Measurements from ENCODE around the gene SLC5A10. TPM values are rescaled to one million over a fixed set of nuclear protein-coding genes. Genes with fewer than 3 reads are reported as not detected.
"Not testable (repeated sequence)": the region's sequence is repeated elsewhere in the genome, so short reads cannot be mapped to it uniquely, and the experiment has no call there.

SLC5A10 gene
- total RNA-seq, 1 experiment from 2014 or later = not detected

- DNase-seq (ENCODE audit: low read depth) = no peak
These were observed 66.0 kb downstream of the SLC5A10 start for GRCh38 chr17:19017804-19018599.

DNA sequence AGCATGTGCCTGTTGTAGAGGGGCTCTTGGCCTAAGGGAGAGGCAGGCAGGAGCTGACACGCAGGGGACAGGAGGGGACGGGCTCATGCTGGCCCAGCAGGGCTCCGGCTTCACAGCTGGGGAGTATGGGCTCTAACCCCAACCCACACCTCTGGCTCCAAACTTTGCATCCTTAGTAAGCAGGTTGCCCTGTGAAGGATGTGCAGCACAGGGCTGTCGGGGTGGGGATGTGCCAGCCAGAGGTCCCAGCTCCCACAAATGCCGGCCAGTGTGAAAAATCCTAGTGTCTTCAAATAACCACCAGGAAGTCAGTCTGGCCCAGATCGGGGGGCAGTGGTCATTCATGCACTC is 66.6 kb downstream of the SLC5A10 start:
- DNase-seq (ENCODE audit: low read depth) = no peak

GRCh38 chr17:19019041-19019941 is 67.3 kb downstream of the SLC5A10 start:
- no peak for DNase-seq (ENCODE audit: low read depth)

- DNase-seq (ENCODE audit: low read depth) = no peak
These were observed 68.1 kb downstream of the SLC5A10 start for GRCh38 chr17:19020016-19020415.

DNA sequence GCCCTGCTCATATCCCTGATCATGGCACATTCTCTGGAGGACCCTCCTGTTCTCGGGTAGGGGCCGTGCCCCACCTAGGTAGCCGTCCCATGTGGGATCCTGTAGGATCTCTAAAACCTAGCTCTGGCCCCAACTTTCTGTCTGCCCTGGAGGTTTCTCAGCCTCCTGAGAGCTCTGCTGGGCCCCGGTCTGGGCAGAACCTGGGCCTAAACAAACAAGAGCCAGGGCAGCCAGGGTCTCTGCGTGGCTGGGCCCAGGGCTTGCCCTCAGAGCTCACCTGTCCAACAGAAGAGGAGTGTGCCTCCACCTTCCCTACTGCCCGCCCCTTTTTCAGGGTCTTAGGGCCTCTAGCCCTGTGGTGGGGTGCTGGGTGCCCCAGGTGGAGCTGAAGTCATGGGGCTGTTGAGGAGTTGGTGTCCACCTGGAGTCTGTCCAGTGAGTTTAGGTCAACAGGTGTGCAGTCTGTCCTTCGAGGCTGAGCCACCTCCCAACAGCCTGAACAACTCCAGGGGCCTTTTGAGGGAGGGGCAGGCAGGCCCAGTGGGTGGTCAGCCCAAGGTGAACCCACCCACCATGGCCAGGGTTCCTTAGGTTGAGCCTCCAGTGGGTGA is 69.2 kb downstream of the SLC5A10 start:
- DNase-seq (ENCODE audit: low read depth) = not testable (repeated sequence)

DNA sequence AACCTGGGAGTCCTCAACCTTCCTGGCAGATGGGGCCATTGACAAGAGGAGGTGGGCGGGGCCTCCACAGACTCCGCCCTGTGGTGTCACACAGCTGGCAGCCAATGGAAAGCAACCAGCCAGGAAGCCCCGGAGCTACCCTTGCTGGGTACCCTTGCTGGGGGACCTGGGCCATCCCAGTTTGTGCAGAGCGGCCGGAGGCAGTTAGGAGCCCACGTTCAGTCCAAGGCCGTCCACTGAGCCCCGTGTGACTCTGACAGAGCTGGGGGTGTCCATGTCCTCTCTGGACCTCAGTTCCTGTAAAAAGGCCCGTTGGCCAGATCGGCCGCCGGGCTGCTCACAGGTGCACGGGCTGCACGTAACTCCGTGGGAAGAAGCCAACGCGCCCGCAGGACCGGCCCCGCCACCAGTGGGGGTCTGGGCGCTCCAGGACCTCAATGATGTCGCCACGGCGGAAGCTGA is 69.7 kb downstream of the SLC5A10 start:
- DNase-seq (ENCODE audit: low read depth) = no peak

DNA sequence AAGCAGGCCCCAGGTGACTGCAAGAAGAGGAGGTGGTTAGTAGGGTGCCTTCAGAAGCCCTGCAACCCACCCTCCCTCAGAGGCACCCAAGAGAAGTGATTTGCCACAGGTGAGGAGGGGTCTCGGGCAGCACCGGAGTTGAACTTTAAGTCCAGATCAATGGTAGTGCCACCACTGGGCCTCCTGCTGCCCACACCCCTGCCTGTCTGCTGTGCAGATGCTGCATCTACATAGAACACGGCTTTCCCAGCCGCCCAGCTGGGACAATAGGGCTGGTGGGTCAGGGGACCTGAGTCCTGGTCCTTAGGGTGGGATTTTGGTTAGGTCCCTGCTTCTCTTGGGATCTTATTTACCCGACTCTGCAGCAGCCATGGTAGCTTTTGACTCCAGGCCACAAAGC is 70.2 kb downstream of the SLC5A10 start:
- DNase-seq (ENCODE audit: low read depth) = no peak

GRCh38 chr17:19022747-19023146 is 70.8 kb downstream of the SLC5A10 start:
- no peak for DNase-seq (ENCODE audit: low read depth)

DNA sequence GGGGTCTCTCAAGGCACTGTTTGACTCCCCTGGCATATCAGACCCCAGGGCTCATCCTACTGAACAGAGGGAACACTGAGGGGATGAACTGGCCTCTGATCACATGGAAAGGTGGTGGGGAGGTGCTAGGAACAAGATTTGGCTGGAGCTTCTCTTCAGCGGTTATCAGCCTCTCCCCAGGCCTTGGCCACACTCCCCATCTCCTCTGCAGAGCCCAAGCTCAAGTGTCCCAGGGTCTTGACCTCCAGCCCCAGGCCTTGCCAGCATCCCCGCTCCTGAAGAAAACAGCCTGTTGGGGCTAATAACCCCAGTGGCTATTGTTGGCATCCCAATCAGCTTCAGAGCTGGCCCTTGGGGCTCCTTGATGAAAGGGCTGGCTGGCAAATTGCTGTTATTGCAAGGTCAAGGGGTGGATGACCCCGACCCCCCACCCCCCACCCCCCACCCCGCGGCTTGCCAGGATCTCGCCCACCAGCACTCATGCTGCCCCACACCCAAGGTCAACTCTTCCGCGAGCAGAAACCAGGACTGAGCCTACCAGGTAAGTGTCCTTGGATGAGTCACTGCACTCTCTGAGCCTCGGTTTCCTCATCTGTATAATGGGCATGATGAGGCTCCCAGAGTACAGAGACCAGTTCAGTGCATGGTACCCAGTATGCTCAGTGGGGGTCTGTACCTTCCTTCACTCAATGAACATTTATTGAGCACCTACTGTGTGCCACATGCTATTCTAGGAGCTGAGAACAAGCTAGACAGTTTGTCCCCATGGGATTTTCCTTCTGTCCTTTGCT is 71.4 kb downstream of the SLC5A10 start:
- DNase-seq (ENCODE audit: low read depth) = no peak

GRCh38 chr17:19024101-19025078 is 72.4 kb downstream of the SLC5A10 start:
- DNase-seq (ENCODE audit: low read depth) = peak; percentile 89

GRCh38 chr17:19028671-19029070 is 76.7 kb downstream of the SLC5A10 start:
- DNase-seq (ENCODE audit: low read depth) = not testable (repeated sequence)

- DNase-seq (ENCODE audit: low read depth) = not testable (repeated sequence)
These were observed 77.8 kb downstream of the SLC5A10 start for GRCh38 chr17:19029740-19030139.

DNA sequence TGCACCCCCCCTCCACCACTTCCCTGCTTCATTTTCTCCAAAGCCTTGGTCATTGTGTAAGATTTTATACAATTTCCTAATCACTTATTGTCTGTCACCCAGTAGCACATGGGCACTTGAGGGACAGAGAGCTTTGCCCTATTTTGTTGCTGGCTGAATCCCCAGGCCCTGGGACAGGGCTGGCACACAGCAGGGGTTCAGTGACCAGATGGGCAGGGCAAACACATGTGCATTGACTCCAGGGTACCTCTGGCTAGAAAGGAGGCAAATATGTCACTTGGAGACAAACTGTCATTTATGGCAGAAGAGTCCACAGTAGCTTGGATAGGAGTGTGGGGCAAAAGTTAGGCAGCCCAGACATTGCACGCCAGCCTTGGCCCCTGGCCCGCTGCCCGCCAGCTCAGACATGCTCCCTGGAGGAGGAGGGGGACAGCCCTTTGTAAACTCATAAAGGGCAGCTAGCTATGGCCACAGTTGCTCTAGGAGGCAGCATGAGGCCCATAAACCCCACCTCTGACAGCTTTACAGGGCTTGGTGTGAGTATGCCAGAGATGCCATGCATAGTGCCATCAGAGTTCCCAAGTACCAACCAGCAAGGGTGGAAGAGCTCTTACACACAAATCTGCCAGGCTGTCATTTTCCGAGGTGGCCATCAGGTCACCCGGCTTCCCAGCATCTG is 78.9 kb downstream of the SLC5A10 start:
- not testable (repeated sequence) for DNase-seq (ENCODE audit: low read depth)

- DNase-seq (ENCODE audit: low read depth) = not testable (repeated sequence)
These were observed 79.8 kb downstream of the SLC5A10 start for GRCh38 chr17:19031729-19032128.

DNA sequence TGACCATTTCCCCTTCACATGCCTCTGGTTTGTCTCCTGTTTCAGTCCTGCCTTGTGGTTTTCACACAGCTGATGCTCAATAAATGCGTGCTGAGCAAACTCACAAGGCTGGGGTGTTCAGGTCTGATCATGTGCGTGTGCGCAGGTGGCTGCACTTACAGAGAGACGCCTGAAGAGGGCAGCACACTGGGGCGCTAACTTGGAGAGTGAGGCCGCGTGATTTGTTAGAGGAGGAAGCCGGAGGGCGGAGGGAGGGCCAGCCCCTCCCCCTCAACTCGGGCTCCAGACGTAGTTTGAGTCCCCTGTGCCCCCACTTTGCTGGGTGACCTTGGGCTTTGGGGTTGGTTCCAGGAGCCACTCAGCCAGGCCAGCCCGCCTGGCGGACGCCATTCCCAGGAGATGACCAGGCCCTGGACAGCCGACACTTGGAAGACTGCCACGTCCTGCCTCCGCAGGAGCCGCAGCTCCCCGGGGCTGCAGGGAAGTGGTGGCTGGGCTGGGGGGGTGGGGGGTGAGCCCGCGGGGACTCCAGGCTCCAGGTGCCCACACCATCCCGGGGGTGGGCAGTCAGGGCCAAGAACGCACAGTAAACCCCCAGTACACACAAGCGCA is 80.5 kb downstream of the SLC5A10 start:
- not testable (repeated sequence) for DNase-seq (ENCODE audit: low read depth)

GRCh38 chr17:19036186-19036585 is 84.2 kb downstream of the SLC5A10 start:
- not testable (repeated sequence) for DNase-seq (ENCODE audit: low read depth)

DNA sequence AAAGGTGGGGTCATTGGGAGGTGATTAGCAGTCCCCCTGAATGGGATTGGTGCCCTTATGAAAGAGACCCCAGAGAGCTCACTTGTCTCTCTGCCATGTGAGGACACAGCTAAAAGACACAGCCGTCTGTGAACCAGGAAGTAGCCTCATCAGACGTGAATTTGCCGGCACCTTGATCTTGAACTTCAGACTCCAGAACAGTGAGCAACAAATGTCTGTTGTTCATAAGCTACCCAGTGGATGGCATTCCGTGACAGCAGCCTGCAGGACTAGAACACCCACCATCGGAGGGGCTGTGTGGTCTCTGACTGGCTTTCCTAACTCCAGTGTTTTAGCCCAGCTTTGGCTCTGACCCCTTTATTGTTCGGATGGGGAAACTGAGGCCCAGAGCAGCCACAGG is 85.6 kb downstream of the SLC5A10 start:
- not testable (repeated sequence) for DNase-seq (ENCODE audit: low read depth)

DNA sequence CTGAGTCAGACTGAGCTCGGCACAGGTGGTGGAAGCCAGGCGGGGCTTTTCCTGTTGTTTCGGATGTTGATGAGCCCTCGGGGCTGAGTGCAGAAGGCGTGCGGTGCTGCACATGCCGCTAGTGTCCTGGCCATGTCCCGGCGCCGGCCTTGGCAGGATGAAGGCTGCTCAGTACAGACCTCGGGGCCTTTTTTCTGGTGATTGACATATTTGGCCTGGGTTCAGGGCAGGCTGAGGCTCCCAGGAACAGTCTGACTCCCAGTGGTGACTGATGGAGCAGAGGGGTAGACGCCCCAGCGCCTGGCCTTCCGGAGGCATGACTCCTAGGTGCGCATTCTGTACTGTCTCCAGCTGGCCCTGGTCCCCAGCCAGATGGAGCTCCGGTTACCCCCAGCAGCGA is 86.0 kb downstream of the SLC5A10 start:
- not testable (repeated sequence) for DNase-seq (ENCODE audit: low read depth)

- DNase-seq (ENCODE audit: low read depth) = not testable (repeated sequence)
These were observed 86.8 kb downstream of the SLC5A10 start for GRCh38 chr17:19038730-19039129.
